Esophagus squamous epithelium (tissue), 5 donors: ENCODE results near the gene SPATC1L. TPM values are rescaled to one million over a fixed set of nuclear protein-coding genes. Genes with fewer than 3 reads are reported as not detected.

Source experiments
- DNase-seq: peaks from one replicate; lab custom pipeline; 2025; lab: John Stamatoyannopoulos, UW
- H3K27ac ChIP-seq, 4 donors: fragments of 200-600 bp; sonication (generic); one replicate each; pipeline ENCODE4 v1.5.1; 2016 to 2019; ENCODE audit warnings: mild to moderate bottlenecking in 1 of 4
- H3K27me3 ChIP-seq, 4 donors: fragments of 200-600 bp; sonication (generic); 1 replicate in 3 of 4; 2 replicates in 1 of 4; pipeline versions ENCODE4 v1.5.1 to v1.6.0; 2017 to 2021; ENCODE audit warnings: antibody characterized with exemption in 1 of 4
- H3K36me3 ChIP-seq, 3 donors: fragments of 200-600 bp; sonication (generic); one replicate each; pipeline ENCODE4 v1.5.1; 2016 to 2019
- H3K4me1 ChIP-seq, 3 donors: fragments of 200-600 bp; sonication (generic); one replicate each; pipeline ENCODE4 v1.5.1; 2017 to 2019
- H3K4me3 ChIP-seq, 4 donors: fragments of 200-600 bp; sonication (generic); 1 replicate in 3 of 4; 2 replicates in 1 of 4; pipeline ENCODE4 v1.5.1; 2016 to 2019; ENCODE audit warnings: mild to moderate bottlenecking in 2 of 4, moderate library complexity in 1 of 4
- H3K9me3 ChIP-seq, 3 donors: fragments of 200-600 bp; sonication (generic); one replicate each; pipeline ENCODE4 v1.5.1; 2016 to 2019
- POLR2A ChIP-seq, 4 donors: fragments of 450-650 bp; IDR thresholded peaks; one replicate each; pipeline ENCODE4 v1.6.1; 2017; ENCODE audit warnings: antibody characterized with exemption in 4 of 4, mild to moderate bottlenecking in 4 of 4, moderate library complexity in 3 of 4
- WGBS, 2 donors: methylation state at CpG; one replicate each; pipeline ENCODE4 v1.1.5; 2018; 5-methylcytosine and 5-hydroxymethylcytosine counted together
- intact Hi-C: fragments of 100-400 bp; cut with DNase I; formaldehyde crosslinking; loops from one replicate; pipeline ENCODE4 v1.15.0; 2022
- total RNA-seq, 4 donors: library from RNA; depleted of rRNA; stranded (reverse); fragments of >200 nt; gene quantifications; one replicate each; pipeline ENCODE4 v1.1.0, GENCODE V29; 2016
- TF ChIP-seq, protein P1 (sequence below), 6 experiments: fragments of 450-650 bp in 4 of 6; fragments of 200-600 bp in 2 of 6; sonication (generic) in 2 of 6; IDR thresholded peaks; one replicate each; pipeline ENCODE4 v1.5.1; 2016 to 2019; ENCODE audit warnings: antibody characterized with exemption in 6 of 6, mild to moderate bottlenecking in 4 of 6, moderate library complexity in 4 of 6
- donor health status: DM: yes; HTN: yes; CAD: no.

SPATC1L gene
- total RNA-seq, 4 donors from 2014 or later: 4.0 to 7.2 (median 6.3) TPM

DNA sequence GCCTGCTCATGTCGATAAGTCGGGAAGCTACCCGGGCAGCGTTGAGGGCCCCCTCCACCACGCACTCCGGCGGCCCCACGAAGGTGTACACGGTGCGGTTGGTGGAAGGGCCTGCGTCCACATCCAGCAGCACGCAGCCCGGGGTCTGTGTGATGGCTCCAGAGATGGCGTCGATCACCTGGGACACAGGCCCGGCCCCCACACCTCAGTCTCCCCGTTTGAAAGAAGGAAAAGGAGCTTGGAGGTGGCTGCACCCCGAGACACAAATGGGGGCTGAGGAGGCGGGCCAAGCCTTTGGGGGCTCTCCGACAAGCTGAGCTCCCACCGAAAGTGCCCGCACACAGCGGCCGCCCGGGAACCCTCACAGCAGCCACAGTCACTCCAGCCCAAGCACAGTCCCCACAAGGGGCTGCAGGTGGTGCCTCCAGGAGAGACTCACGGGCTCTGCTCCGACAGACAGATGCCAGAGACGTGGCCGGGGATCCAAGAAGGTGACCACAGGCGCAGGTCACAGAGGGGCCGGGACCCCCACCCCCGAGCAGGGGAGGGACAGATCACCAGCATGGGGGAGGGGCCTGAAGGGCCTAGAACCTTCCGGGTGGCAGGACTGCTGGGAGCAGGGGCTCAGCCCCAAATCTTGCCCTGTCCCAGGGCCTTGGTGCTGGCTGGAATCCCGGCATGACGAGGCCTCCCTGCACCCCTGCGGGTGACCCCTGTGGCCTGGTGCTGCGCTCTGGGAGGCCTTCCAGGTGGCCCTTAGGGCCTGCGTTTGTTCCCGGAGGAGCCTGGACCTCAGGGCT, 29.9 kb downstream of the SPATC1L start:
- TF ChIP-seq, protein P1, sequence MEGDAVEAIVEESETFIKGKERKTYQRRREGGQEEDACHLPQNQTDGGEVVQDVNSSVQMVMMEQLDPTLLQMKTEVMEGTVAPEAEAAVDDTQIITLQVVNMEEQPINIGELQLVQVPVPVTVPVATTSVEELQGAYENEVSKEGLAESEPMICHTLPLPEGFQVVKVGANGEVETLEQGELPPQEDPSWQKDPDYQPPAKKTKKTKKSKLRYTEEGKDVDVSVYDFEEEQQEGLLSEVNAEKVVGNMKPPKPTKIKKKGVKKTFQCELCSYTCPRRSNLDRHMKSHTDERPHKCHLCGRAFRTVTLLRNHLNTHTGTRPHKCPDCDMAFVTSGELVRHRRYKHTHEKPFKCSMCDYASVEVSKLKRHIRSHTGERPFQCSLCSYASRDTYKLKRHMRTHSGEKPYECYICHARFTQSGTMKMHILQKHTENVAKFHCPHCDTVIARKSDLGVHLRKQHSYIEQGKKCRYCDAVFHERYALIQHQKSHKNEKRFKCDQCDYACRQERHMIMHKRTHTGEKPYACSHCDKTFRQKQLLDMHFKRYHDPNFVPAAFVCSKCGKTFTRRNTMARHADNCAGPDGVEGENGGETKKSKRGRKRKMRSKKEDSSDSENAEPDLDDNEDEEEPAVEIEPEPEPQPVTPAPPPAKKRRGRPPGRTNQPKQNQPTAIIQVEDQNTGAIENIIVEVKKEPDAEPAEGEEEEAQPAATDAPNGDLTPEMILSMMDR (IDR thresholded peaks at IDR 0.05): no peak
- no peak for TF ChIP-seq POLR2A (IDR thresholded peaks at IDR 0.05)
- H3K9me3 ChIP-seq: no peaks in the 10 kb centered on the region
- DNase-seq: no peak
- 95% methylated on average over 9 of the region's 39 CpGs; no CpG with 5 or more reads in 1 of the 2 donors for WGBS, 2 donors
- peaks cover 5 to 12% (median 9%) of the 10 kb centered on the region in 3 donors for H3K4me1 ChIP-seq
- H3K36me3 ChIP-seq: no peaks in the 10 kb centered on the region
- no peak overlapping the region for H3K4me3 ChIP-seq
- intact Hi-C loops: no loop called here
- H3K27me3 ChIP-seq: no peaks in the 10 kb centered on the region
- no peak overlapping the region for H3K27ac ChIP-seq

DNA sequence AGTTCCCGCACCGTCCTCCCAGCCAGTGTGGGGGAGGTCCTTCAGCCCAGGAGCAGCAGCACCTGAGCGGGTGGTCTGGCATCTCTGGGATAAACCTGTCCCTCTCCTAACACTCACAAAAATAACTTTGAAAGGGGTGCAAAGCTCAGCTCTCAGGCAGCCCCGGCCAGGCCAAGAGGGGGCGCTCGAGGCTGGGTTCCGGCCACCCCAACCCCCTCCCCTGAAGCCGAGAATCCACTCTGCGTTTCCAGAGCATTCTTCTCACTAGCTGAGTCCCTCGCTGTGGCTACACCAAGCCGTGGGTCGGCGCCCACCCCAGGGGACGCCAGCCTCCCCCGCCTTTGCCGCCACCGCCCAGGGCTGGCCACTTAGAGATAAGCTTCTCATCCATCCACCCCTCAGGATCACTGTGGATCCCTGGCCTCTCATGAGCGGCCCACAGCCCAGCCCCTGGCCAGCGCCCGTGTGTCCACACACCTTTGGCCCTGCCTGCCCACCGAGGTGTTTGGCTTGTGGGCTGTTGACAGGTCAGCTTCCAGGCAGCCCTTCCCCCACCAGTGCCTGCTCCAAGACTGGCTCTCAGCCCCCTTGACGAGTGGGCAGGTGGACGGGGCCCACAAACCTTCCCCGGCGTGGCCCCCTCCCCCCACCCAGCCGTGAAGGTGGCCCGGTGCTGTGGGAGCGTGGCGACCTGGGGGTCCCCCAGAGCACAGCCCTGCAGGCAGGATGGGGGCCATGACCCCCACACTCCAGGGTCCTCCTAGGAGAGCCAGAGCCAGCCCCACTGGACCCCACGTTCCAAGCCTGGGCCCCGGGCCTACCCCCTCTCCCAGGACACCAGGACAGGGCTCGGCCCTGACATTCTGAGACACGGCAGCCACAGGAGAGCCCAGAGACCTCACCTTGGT, 30.8 kb downstream of the SPATC1L start:
- no peak for DNase-seq
- H3K4me1 ChIP-seq: peaks cover 5 to 12% (median 9%) of the 10 kb centered on the region in 3 donors
- no peaks in the 10 kb centered on the region for H3K9me3 ChIP-seq
- TF ChIP-seq, protein P1 (IDR thresholded peaks at IDR 0.05): peak in 5 of 6 experiments; percentile 44 to 64 (median 57)
- TF ChIP-seq POLR2A (IDR thresholded peaks at IDR 0.05): no peak
- intact Hi-C loops: no loop called here
- H3K4me3 ChIP-seq: peak overlapping the region in 2 of 4 donors; percentile 14 to 49
- no peaks in the 10 kb centered on the region for H3K36me3 ChIP-seq
- 25% methylated on average over 13 of the region's 33 CpGs; no CpG with 5 or more reads in 1 of the 2 donors for WGBS, 2 donors
- no peaks in the 10 kb centered on the region for H3K27me3 ChIP-seq
- H3K27ac ChIP-seq: no peak overlapping the region

DNA sequence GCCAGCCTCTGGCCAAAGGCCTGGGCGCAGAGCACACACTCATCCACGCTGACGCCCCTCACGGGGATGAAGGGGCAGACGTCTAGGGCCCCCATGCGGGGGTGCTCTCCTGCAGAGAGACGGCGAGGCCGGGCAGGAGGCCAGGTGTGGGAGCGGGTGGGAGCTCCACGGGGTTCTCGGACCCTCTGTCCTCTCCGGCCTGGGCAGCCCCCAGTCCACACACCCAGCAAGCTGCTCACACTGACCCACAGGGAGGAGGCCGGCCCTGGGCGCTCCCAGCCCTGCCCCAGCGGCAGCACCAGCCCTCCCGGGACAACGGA, 31.4 kb downstream of the SPATC1L start:
- H3K4me1 ChIP-seq: peaks cover 5 to 12% (median 9%) of the 10 kb centered on the region in 3 donors
- peak overlapping the region in 2 of 4 donors; percentile 14 to 49 for H3K4me3 ChIP-seq
- no peaks in the 10 kb centered on the region for H3K36me3 ChIP-seq
- no peak overlapping the region for H3K27ac ChIP-seq
- no peak for DNase-seq
- WGBS, 2 donors: 63% methylated on average over 12 of the region's 18 CpGs; no CpG with 5 or more reads in 1 of the 2 donors
- H3K27me3 ChIP-seq: no peaks in the 10 kb centered on the region
- no peak for TF ChIP-seq POLR2A (IDR thresholded peaks at IDR 0.05)
- intact Hi-C loops: no loop called here
- H3K9me3 ChIP-seq: no peaks in the 10 kb centered on the region

DNA sequence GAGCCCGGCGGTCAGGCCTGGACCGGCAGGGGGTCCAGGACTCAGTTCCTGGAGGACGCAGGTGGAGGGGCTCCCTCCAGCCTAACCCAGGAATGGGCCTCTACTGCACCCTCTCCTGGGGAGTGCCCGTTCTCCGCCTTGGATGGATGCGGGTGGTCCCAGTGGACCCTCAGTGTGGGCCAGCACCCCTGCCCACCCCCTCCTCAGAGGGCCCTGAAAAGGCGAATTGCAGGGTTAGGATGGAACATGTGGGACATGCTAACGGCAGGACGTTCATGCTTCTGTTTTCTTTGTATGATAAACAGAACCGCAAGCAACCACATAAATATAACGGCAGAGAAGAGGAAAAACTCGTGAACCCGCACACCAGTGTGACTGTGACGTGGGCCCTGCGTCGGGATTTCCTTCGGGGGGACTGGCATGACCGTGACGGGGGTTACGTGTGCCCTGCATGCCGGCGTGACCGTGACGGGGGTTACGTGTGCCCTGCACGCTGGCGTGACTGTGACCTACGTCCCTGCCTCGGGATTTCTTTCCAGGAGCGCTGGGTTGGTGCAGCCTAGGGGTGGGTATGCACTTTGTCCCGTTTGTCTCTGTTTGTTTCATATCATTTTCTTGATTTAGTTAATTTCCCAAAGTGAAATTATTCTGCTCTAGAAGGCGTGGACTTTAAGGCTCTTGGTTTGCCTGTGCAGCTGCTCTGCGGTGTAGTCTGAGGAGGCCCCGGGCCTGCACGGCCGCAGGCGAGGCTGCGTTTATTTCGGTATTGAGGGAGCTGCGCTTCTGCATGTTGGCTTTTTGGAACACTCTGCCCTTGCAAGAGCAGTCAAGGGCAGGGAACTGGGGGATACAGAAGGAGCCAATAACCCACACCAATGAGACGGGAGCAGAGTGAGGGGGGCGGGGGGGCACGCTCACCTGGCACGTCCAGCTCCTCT, 32.0 kb downstream of the SPATC1L start:
- no peaks in the 10 kb centered on the region for H3K27me3 ChIP-seq
- DNase-seq: no peak
- H3K27ac ChIP-seq: no peak overlapping the region
- H3K4me3 ChIP-seq: no peak overlapping the region
- TF ChIP-seq POLR2A (IDR thresholded peaks at IDR 0.05): no peak
- TF ChIP-seq, protein P1 (IDR thresholded peaks at IDR 0.05): no peak
- peaks cover 5 to 12% (median 9%) of the 10 kb centered on the region in 3 donors for H3K4me1 ChIP-seq
- H3K36me3 ChIP-seq: no peaks in the 10 kb centered on the region
- intact Hi-C loops: no loop called here
- H3K9me3 ChIP-seq: no peaks in the 10 kb centered on the region
- 74 to 89% methylated on average over 28 to 29 of the region's 45 CpGs for WGBS, 2 donors
